Endothelial cell of umbilical vein (primary cell): ENCODE results near the gene FHIP2A. TPM values are rescaled to one million over a fixed set of nuclear protein-coding genes. Genes with fewer than 3 reads are reported as not detected.

ENCODE experiments used
- Bru-seq: library from RNA; stranded (reverse); fragments of 400-500 nt; gene quantifications from one replicate; lab custom pipeline; 2021; lab: Mats Ljungman, UMichigan
- BruChase-seq, 2 experiments: library from RNA; stranded (reverse); fragments of 400-500 nt; gene quantifications; one replicate each; lab custom pipeline; 2021; lab: Mats Ljungman, UMichigan
- BruUV-seq: library from RNA; stranded (reverse); fragments of 400-500 nt; replicated peaks from 2 replicates; lab custom pipeline; 2021; lab: Mats Ljungman, UMichigan
- CTCF ChIA-PET: fragments of 300-600, 350-600 bp; sonication (Branson Sonifier 250); formaldehyde crosslinking; loops from one replicate; lab custom pipeline; 2021; ENCODE audit warnings: antibody characterized with exemption, inconsistent platforms; lab: Charles Lee
- POLR2A ChIA-PET: fragments of 300-600, 350-600 bp; sonication (Branson Sonifier 250); formaldehyde crosslinking; loops from one replicate; lab custom pipeline; 2021; ENCODE audit warnings: antibody characterized with exemption, inconsistent platforms; lab: Charles Lee
- DNase-seq: peaks from one replicate; pipeline ENCODE4 v3.0.0-alpha.2; 2011; ENCODE audit warnings: low read depth, low spot score
- FAIRE-seq: peaks from 2 replicates; lab custom pipeline; 2011; peaks lifted over from hg19 to GRCh38; lab: Jason Lieb, UNC
- H2AFZ ChIP-seq: 2 replicates; pipeline ENCODE4 v1.6.0; 2012; ENCODE audit warnings: low read depth, low read length, control low read depth, inconsistent platforms
- H3K27ac ChIP-seq: 2 replicates; pipeline ENCODE4 v1.5.1; 2011; ENCODE audit warnings: low read depth, mild to moderate bottlenecking, control low read depth, low read length, moderate library complexity; ENCODE audit not compliant: insufficient read depth
- H3K27me3 ChIP-seq, 2 experiments: 2 replicates each; pipeline versions ENCODE4 v1.6.0 to v1.6.1; 2011; ENCODE audit warnings: low read length in 2 of 2, mixed read lengths in 1 of 2; ENCODE audit not compliant: control insufficient read depth in 2 of 2, insufficient read depth in 2 of 2
- H3K36me3 ChIP-seq, 2 experiments: 2 replicates in 1 of 2; 3 replicates in 1 of 2; pipeline ENCODE4 v1.5.1; 2011; ENCODE audit warnings: low read length in 2 of 2, mild to moderate bottlenecking in 1 of 2, moderate library complexity in 1 of 2; ENCODE audit not compliant: control insufficient read depth in 2 of 2, insufficient read depth in 2 of 2; ENCODE audit errors: extremely low read depth in 1 of 2
- H3K4me1 ChIP-seq: 3 replicates; pipeline ENCODE4 v1.5.1; 2011; ENCODE audit warnings: mild to moderate bottlenecking, low read length; ENCODE audit not compliant: control insufficient read depth, insufficient read depth; ENCODE audit errors: extremely low read depth
- H3K4me2 ChIP-seq: 2 replicates; pipeline ENCODE4 v1.6.1; 2011; ENCODE audit warnings: low read length, control low read depth, mixed read lengths; ENCODE audit not compliant: insufficient read depth
- H3K4me3 ChIP-seq, 3 experiments: fragments of 200-600 bp in 1 of 3; sonication (generic), shearing (Covaris generic) in 1 of 3; replicated peaks in 1 of 3; 2 replicates each; pipeline ENCODE4 v1.5.1; 2011 to 2016; ENCODE audit warnings: control low read depth in 3 of 3, low read length in 3 of 3, mild to moderate bottlenecking in 2 of 3, inconsistent platforms in 1 of 3, low read depth in 1 of 3, moderate library complexity in 1 of 3; ENCODE audit not compliant: insufficient read depth in 1 of 3
- H3K79me2 ChIP-seq: 2 replicates; pipeline ENCODE4 v1.6.0; 2012; ENCODE audit warnings: low read length, inconsistent platforms; ENCODE audit not compliant: control insufficient read depth, insufficient read depth
- H3K9ac ChIP-seq: replicated peaks from 2 replicates; pipeline ENCODE3; 2011; ENCODE audit warnings: low read length, control low read depth; ENCODE audit not compliant: insufficient read depth; ENCODE audit errors: extremely low read depth
- H3K9me1 ChIP-seq: replicated peaks from 3 replicates; pipeline ENCODE4 v1.6.0; 2011; ENCODE audit warnings: mild to moderate bottlenecking, low read length; ENCODE audit not compliant: control insufficient read depth, insufficient read depth; ENCODE audit errors: extremely low read depth
- H3K9me3 ChIP-seq: replicated peaks from 2 replicates; pipeline ENCODE4 v1.5.1; 2012; ENCODE audit warnings: low read length, inconsistent platforms; ENCODE audit not compliant: control insufficient read depth, insufficient read depth
- H4K20me1 ChIP-seq: replicated peaks from 2 replicates; pipeline ENCODE3; 2011; ENCODE audit warnings: mild to moderate bottlenecking, low read length; ENCODE audit not compliant: control insufficient read depth, insufficient read depth; ENCODE audit errors: extremely low read depth
- EZH2 ChIP-seq: IDR thresholded peaks from 2 replicates; pipeline ENCODE4 v1.6.1; 2012; ENCODE audit warnings: borderline replicate concordance, low read depth, mild to moderate bottlenecking, moderate library complexity, low read length, inconsistent platforms; ENCODE audit not compliant: severe bottlenecking
- FOS ChIP-seq: IDR thresholded peaks from 2 replicates; pipeline ENCODE4 v1.6.1; 2011; ENCODE audit warnings: mild to moderate bottlenecking, low read length, moderate library complexity, borderline replicate concordance; ENCODE audit not compliant: insufficient read depth
- GATA2 ChIP-seq: IDR thresholded peaks from 2 replicates; pipeline ENCODE4 v1.7.0; 2011; ENCODE audit warnings: low read depth, mild to moderate bottlenecking, moderate library complexity, mixed read lengths, low read length; ENCODE audit not compliant: insufficient read length, insufficient read depth
- JUN ChIP-seq: IDR thresholded peaks from 2 replicates; pipeline ENCODE4 v1.6.1; 2011; ENCODE audit warnings: borderline replicate concordance, low read depth; ENCODE audit not compliant: insufficient read length, insufficient read depth
- MYC ChIP-seq: IDR thresholded peaks from one replicate; pipeline ENCODE4 v1.6.1; 2011; ENCODE audit warnings: mild to moderate bottlenecking, low read depth, low read length
- POLR2A ChIP-seq: IDR thresholded peaks from 2 replicates; pipeline ENCODE4 v1.6.1; 2012; ENCODE audit warnings: low read depth, mild to moderate bottlenecking, control low read depth, low read length
- POLR2AphosphoS5 ChIP-seq: IDR thresholded peaks from 2 replicates; pipeline ENCODE4 v1.6.1; 2012; ENCODE audit warnings: low read depth, mild to moderate bottlenecking, control low read depth, low read length, moderate library complexity; ENCODE audit not compliant: insufficient read depth
- dilution Hi-C: fragments of 300-500 bp; cut with MboI; formaldehyde crosslinking; loops from one replicate; pipeline ENCODE4 v1.15.0; 2019; ENCODE audit warnings: low sequenced_read_pairs; ENCODE audit not compliant: extremely low pct_ligation_motif_present
- intact Hi-C: fragments of 100-400 bp; cut with micrococcal nuclease; formaldehyde crosslinking; loops from one replicate; pipeline ENCODE4 v1.10.0; 2022
- long read RNA-seq: library from polyadenylated mRNA; stranded (forward); transcript quantifications from one replicate; pipeline ENCODE4 v2.0.0, GENCODE V29; 2021
- polyA minus RNA-seq, 3 experiments: library from RNA; depleted of rRNA, polyadenylated mRNA; stranded (reverse); fragments of >200 nt; gene quantifications; 1 replicate in 1 of 3; 2 replicates in 2 of 3; pipeline ENCODE4 v1.2.3, GENCODE V29; 2011
- polyA plus RNA-seq, 4 experiments: library from polyadenylated mRNA; depleted of rRNA in 3 of 4; stranded (reverse) in 3 of 4; unstranded in 1 of 4; fragments of >200 nt; gene quantifications; 2 replicates each; pipeline versions ENCODE4 v1.2.1 to v1.2.3, GENCODE V29; 2011 to 2012; ENCODE audit warnings: missing spikeins in 1 of 4
- total RNA-seq: library from RNA; stranded (reverse); gene quantifications from 2 replicates; pipeline ENCODE4 v1.2.3, GENCODE V29; 2021
- TF ChIP-seq, protein P1 (sequence below), 2 donors: IDR thresholded peaks; 1 replicate in 1 of 2; 2 replicates in 1 of 2; pipeline ENCODE4 v1.5.1; 2011; ENCODE audit warnings: low read length in 2 of 2, mild to moderate bottlenecking in 2 of 2, moderate library complexity in 2 of 2, control low read depth in 1 of 2, inconsistent platforms in 1 of 2, low read depth in 1 of 2; ENCODE audit not compliant: insufficient read depth in 1 of 2; ENCODE audit errors: extremely low read depth in 1 of 2
- TF ChIP-seq, protein P2 (sequence below): IDR thresholded peaks from 2 replicates; pipeline ENCODE4 v1.6.1; 2011; ENCODE audit not compliant: insufficient read depth, insufficient read length

Gene FHIP2A, protein sequence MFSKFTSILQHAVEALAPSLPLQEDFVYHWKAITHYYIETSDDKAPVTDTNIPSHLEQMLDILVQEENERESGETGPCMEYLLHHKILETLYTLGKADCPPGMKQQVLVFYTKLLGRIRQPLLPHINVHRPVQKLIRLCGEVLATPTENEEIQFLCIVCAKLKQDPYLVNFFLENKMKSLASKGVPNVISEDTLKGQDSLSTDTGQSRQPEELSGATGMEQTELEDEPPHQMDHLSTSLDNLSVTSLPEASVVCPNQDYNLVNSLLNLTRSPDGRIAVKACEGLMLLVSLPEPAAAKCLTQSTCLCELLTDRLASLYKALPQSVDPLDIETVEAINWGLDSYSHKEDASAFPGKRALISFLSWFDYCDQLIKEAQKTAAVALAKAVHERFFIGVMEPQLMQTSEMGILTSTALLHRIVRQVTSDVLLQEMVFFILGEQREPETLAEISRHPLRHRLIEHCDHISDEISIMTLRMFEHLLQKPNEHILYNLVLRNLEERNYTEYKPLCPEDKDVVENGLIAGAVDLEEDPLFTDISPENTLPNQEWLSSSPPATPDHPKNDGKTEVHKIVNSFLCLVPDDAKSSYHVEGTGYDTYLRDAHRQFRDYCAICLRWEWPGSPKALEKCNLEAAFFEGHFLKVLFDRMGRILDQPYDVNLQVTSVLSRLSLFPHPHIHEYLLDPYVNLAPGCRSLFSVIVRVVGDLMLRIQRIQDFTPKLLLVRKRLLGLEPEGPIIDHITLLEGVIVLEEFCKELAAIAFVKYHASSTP
- total RNA-seq: 34.8 and 39.6 TPM in 2 replicates
- 10.5 and 13.3 TPM in 2 replicates for polyA plus RNA-seq
- 8.3 and 8.7 TPM in 2 replicates for polyA plus RNA-seq (2011; cell fraction: cytosol; rRNA removed)
- polyA plus RNA-seq (2011; cell fraction: nucleus; rRNA removed): 50.7 and 58.3 TPM in 2 replicates
- polyA plus RNA-seq (2012): 21.1 and 24.6 TPM in 2 replicates
- 30.5 and 39.0 TPM in 2 replicates for polyA minus RNA-seq
- polyA minus RNA-seq (2011; cell fraction: cytosol; rRNA and poly(A)+ RNA removed): 18.3 TPM
- polyA minus RNA-seq (2011; cell fraction: nucleus; rRNA and poly(A)+ RNA removed): 59.9 and 64.7 TPM in 2 replicates
- Bru-seq, nascent RNA: percentile 88 among the genes with signal in this experiment
- BruChase-seq, experiment 1, labeled RNA remaining after a 6-hour chase: percentile 74 among the genes with signal in this experiment
- BruChase-seq, experiment 2, labeled RNA remaining after a 2-hour chase: percentile 90 among the genes with signal in this experiment
- long read RNA-seq, full-length matches to known transcripts: 43 of 61 reads
- long read RNA-seq, partial matches to known transcripts: 4 of 61 reads
- long read RNA-seq, other reads (novel, unspliced or antisense): 14 of 61 reads

- peak; percentile 26 for FAIRE-seq
- Histone ChIP-seq H3K4me3 (peak within 1 kb of the TSS; percentile 78 to 96 (median 86)), H3K27ac (peak within 1 kb of the TSS; percentile 97), H3K4me1 (peaks cover 35% of the 10 kb centered on the region), H3K9ac (peak within 1 kb of the TSS; percentile 98), H3K9me1 (no peaks in the 10 kb centered on the region), H3K79me2 (peaks cover 47% of the 10 kb centered on the region), H2AFZ (peak within 1 kb of the TSS; percentile 98), H4K20me1 (peaks cover 4% of the 10 kb centered on the region), H3K9me3 (no peaks in the 10 kb centered on the region), H3K36me3 (no peaks in the 10 kb centered on the region), H3K4me2 (peak within 1 kb of the TSS; percentile 98), H3K27me3 (no peaks in the 10 kb centered on the region)
- dilution Hi-C loops (no loop called here), intact Hi-C loops (loop anchor here (1.0 to 5.0 kb wide), 4 partner anchors 35 to 649 kb away; partner anchors contain the start of gene CCDC186)
- BruUV-seq: no TSS peak
- TF ChIP-seq, protein P1, sequence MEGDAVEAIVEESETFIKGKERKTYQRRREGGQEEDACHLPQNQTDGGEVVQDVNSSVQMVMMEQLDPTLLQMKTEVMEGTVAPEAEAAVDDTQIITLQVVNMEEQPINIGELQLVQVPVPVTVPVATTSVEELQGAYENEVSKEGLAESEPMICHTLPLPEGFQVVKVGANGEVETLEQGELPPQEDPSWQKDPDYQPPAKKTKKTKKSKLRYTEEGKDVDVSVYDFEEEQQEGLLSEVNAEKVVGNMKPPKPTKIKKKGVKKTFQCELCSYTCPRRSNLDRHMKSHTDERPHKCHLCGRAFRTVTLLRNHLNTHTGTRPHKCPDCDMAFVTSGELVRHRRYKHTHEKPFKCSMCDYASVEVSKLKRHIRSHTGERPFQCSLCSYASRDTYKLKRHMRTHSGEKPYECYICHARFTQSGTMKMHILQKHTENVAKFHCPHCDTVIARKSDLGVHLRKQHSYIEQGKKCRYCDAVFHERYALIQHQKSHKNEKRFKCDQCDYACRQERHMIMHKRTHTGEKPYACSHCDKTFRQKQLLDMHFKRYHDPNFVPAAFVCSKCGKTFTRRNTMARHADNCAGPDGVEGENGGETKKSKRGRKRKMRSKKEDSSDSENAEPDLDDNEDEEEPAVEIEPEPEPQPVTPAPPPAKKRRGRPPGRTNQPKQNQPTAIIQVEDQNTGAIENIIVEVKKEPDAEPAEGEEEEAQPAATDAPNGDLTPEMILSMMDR (IDR thresholded peaks at IDR 0.05; ENCODE audit: extremely low read depth in 1 of 2, insufficient read depth in 1 of 2, low read depth in 1 of 2, low read length in 2 of 2): peak; percentile 53 to 60
- TF ChIP-seq MYC (no peak), GATA2 (no peak), JUN (no peak), POLR2A (peak; percentile 61), EZH2 (no peak), FOS (no peak), POLR2AphosphoS5 (peak; percentile 55)
- TF ChIP-seq, protein P2, sequence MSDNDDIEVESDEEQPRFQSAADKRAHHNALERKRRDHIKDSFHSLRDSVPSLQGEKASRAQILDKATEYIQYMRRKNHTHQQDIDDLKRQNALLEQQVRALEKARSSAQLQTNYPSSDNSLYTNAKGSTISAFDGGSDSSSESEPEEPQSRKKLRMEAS: no peak
- ChIA-PET CTCF (interaction anchor here (0.5 to 3.2 kb wide), 31 partner anchors 9 to 518 kb away, joined by 3 to 21 read pairs (median 4); no protein-coding TSS in a partner anchor), POLR2A (interaction anchor here (0.6 kb wide), 1 partner anchor 172 kb away, joined by 3 read pairs; no protein-coding TSS in a partner anchor)
- DNase-seq: peak; percentile 74
These were observed at the start of gene FHIP2A for GRCh38 chr10:114821293-114821914. FHIP2A (plus strand) TSS chr10:114821780; CDS start chr10:114822079, 299 bp downstream.
